NCI-H69 (cell line): ENCODE results near the gene BSND.
A peak's percentile ranks its signal among the peaks of the same experiment; 100 is the strongest.
"Not testable (repeated sequence)": the region's sequence is repeated elsewhere in the genome, so short reads cannot be mapped to it uniquely, and the experiment has no call there.

Experiments
- DNase-seq: peaks from one replicate; lab custom pipeline; 2025; lab: John Stamatoyannopoulos, UW

BSND gene

GRCh38 chr1:54998677-54999076 lies at the start of gene BSND:
Gene BSND (plus strand): TSS chr1:54998933. CDS start chr1:54999187, 254 bp downstream.
- DNase-seq = no peak

- DNase-seq = no peak
Observed at GRCh38 chr1:54949053-54949452, 49.7 kb upstream of the BSND start.

GRCh38 chr1:54950006-54950368 lies 48.7 kb upstream of the BSND start:
- no peak for DNase-seq

GRCh38 chr1:54950369-54951163 lies 48.2 kb upstream of the BSND start:
- DNase-seq = peak; percentile 70

- no peak for DNase-seq
Observed at GRCh38 chr1:54951810-54952226, 46.9 kb upstream of the BSND start.

- no peak for DNase-seq
Observed at GRCh38 chr1:54952950-54953718, 45.6 kb upstream of the BSND start.

GRCh38 chr1:54953846-54954245 lies 44.9 kb upstream of the BSND start:
- no peak for DNase-seq

GRCh38 chr1:54955359-54955758 lies 43.4 kb upstream of the BSND start:
- DNase-seq = no peak

GRCh38 chr1:54956726-54957125 lies 42.0 kb upstream of the BSND start:
- DNase-seq = no peak

GRCh38 chr1:54959241-54959640 lies 39.5 kb upstream of the BSND start:
- DNase-seq = no peak

- DNase-seq = no peak
Observed at GRCh38 chr1:54962612-54963395, 35.9 kb upstream of the BSND start.

GRCh38 chr1:54963829-54964228 lies 34.9 kb upstream of the BSND start:
- not testable (repeated sequence) for DNase-seq

- DNase-seq = peak; percentile 52
Observed at GRCh38 chr1:54965624-54966340, 33.0 kb upstream of the BSND start.

- no peak for DNase-seq
Observed at GRCh38 chr1:54967372-54967771, 31.4 kb upstream of the BSND start.

- peak; percentile 26 for DNase-seq
Observed at GRCh38 chr1:54968551-54968950, 30.2 kb upstream of the BSND start.

- no peak for DNase-seq
Observed at GRCh38 chr1:54969879-54970278, 28.9 kb upstream of the BSND start.

GRCh38 chr1:54970901-54971300 lies 27.8 kb upstream of the BSND start:
- no peak for DNase-seq

GRCh38 chr1:54971317-54971791 lies 27.4 kb upstream of the BSND start:
- peak; percentile 5 for DNase-seq

- DNase-seq = no peak
Observed at GRCh38 chr1:54972436-54972835, 26.3 kb upstream of the BSND start.

GRCh38 chr1:54973205-54973921 lies 25.4 kb upstream of the BSND start:
- peak; percentile 85 for DNase-seq
